GM21526 (cell line): ENCODE data around the gene CRYBG2.
A peak's percentile ranks its signal among the peaks of the same experiment; 100 is the strongest.
"Not testable (repeated sequence)": the region's sequence is repeated elsewhere in the genome, so short reads cannot be mapped to it uniquely, and the experiment has no call there.

Experiments used
- ATAC-seq: cut with Tn5 transposase; IDR thresholded peaks from one replicate; pipeline ENCODE4 v1.9.1; 2021; ENCODE audit warnings: moderate library complexity; ENCODE audit not compliant: unreplicated experiment, low FRiP score

Gene CRYBG2

GRCh38 chr1:26297057-26297790, 56.7 kb downstream of the CRYBG2 start:
- ATAC-seq, result no peak

- no peak for ATAC-seq
Measured at GRCh38 chr1:26296340-26297056, 57.4 kb downstream of the CRYBG2 start.

- no peak for ATAC-seq
Measured at GRCh38 chr1:26295194-26296138, 58.5 kb downstream of the CRYBG2 start.

- no peak for ATAC-seq
Measured at GRCh38 chr1:26293911-26294463, 59.9 kb downstream of the CRYBG2 start.

GRCh38 chr1:26292735-26293134, 61.2 kb downstream of the CRYBG2 start:
- not testable (repeated sequence) for ATAC-seq

GRCh38 chr1:26291939-26292338, 62.0 kb downstream of the CRYBG2 start:
- ATAC-seq, result no peak

GRCh38 chr1:26291433-26291832, 62.5 kb downstream of the CRYBG2 start:
- ATAC-seq, result no peak

GRCh38 chr1:26290882-26291261, 63.1 kb downstream of the CRYBG2 start:
- ATAC-seq, result no peak

GRCh38 chr1:26290122-26290881, 63.6 kb downstream of the CRYBG2 start:
- ATAC-seq, result no peak

- ATAC-seq, result peak; percentile 43
Measured at GRCh38 chr1:26289158-26290059, 64.5 kb downstream of the CRYBG2 start.

- ATAC-seq, result no peak
Measured at GRCh38 chr1:26288311-26288941, 65.5 kb downstream of the CRYBG2 start.

GRCh38 chr1:26287811-26288210, 66.1 kb downstream of the CRYBG2 start:
- ATAC-seq, result no peak

- no peak for ATAC-seq
Measured at GRCh38 chr1:26287033-26287711, 66.8 kb downstream of the CRYBG2 start.

GRCh38 chr1:26286064-26286416, 67.9 kb downstream of the CRYBG2 start:
- no peak for ATAC-seq

- no peak for ATAC-seq
Measured at GRCh38 chr1:26285366-26286063, 68.4 kb downstream of the CRYBG2 start.

- no peak for ATAC-seq
Measured at GRCh38 chr1:26284597-26285347, 69.2 kb downstream of the CRYBG2 start.
